Sigmoid colon (tissue), 7 donors: ENCODE results near the gene RGS17. TPM values are rescaled to one million over a fixed set of nuclear protein-coding genes. Genes with fewer than 3 reads are reported as not detected.

Source experiments
- DNase-seq: peaks from one replicate; pipeline ENCODE4 v3.0.0-alpha.2; 2019
- H3K27ac ChIP-seq, 4 donors: fragments of 200-600 bp; sonication (generic); one replicate each; pipeline ENCODE4 v1.5.1; 2016 to 2019; ENCODE audit warnings: mild to moderate bottlenecking in 1 of 4
- H3K27me3 ChIP-seq, 3 donors: fragments of 200-600 bp; sonication (generic); one replicate each; pipeline ENCODE4 v1.5.1; 2019; ENCODE audit warnings: mild to moderate bottlenecking in 1 of 3
- H3K36me3 ChIP-seq, 4 donors: fragments of 200-600 bp; sonication (generic); one replicate each; pipeline ENCODE4 v1.5.1; 2016 to 2019
- H3K4me1 ChIP-seq, 4 donors: fragments of 200-600 bp; sonication (generic); one replicate each; pipeline ENCODE4 v1.5.1; 2017 to 2019
- H3K4me3 ChIP-seq, 4 donors: fragments of 200-600 bp; sonication (generic); one replicate each; pipeline ENCODE4 v1.5.1; 2017 to 2019; ENCODE audit warnings: mild to moderate bottlenecking in 2 of 4, moderate library complexity in 1 of 4
- H3K9me3 ChIP-seq, 4 donors: fragments of 200-600 bp in 3 of 4; sonication (generic) in 3 of 4; one replicate each; pipeline versions ENCODE4 v1.5.1 to v1.6.1; 2013 to 2019
- EP300 ChIP-seq, 4 donors: sonication (generic); formaldehyde crosslinking; IDR thresholded peaks; one replicate each; pipeline ENCODE4 v1.6.1; 2017; ENCODE audit warnings: antibody characterized with exemption in 4 of 4
- POLR2A ChIP-seq, 2 donors: fragments of 450-650 bp; IDR thresholded peaks; one replicate each; pipeline ENCODE4 v1.6.1; 2016; ENCODE audit warnings: antibody characterized with exemption in 2 of 2, mild to moderate bottlenecking in 2 of 2, moderate library complexity in 2 of 2
- POLR2AphosphoS5 ChIP-seq, 4 donors: sonication (generic); formaldehyde crosslinking; IDR thresholded peaks; one replicate each; pipeline ENCODE4 v1.6.1; 2017; ENCODE audit warnings: antibody characterized with exemption in 4 of 4
- WGBS, 2 donors: extraction: QIAGEN DNeasy Blood & Tissue Kit; methylation state at CpG; one replicate each; pipeline ENCODE4 v1.1.7; 2013; 5-methylcytosine and 5-hydroxymethylcytosine counted together
- intact Hi-C: fragments of 100-400 bp; cut with DNase I; formaldehyde crosslinking; loops from one replicate; pipeline ENCODE4 v1.15.1; 2023
- polyA plus RNA-seq, 3 donors: library from polyadenylated mRNA; stranded (reverse); fragments of 200-250 nt; gene quantifications; one replicate each; pipeline ENCODE4 v1.2.3, GENCODE V29; 2013
- total RNA-seq, 4 donors: library from RNA; depleted of rRNA; stranded (reverse); fragments of >200 nt; gene quantifications; one replicate each; pipeline ENCODE4 v1.1.0, GENCODE V29; 2016
- TF ChIP-seq, protein P1 (sequence below), 4 experiments: fragments of 450-650 bp in 3 of 4; fragments of 200-600 bp in 1 of 4; IDR thresholded peaks; one replicate each; pipeline ENCODE4 v1.5.1; 2016 to 2019; ENCODE audit warnings: antibody characterized with exemption in 4 of 4, mild to moderate bottlenecking in 3 of 4, moderate library complexity in 2 of 4
- donor health status: healthy with polysubstance abuse.
- donor health status: Bipolar disorder and iron deficiency.
- donor health status: healthy.

RGS17 gene, protein sequence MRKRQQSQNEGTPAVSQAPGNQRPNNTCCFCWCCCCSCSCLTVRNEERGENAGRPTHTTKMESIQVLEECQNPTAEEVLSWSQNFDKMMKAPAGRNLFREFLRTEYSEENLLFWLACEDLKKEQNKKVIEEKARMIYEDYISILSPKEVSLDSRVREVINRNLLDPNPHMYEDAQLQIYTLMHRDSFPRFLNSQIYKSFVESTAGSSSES
- 1 to 10 TPM in 1 of 4 donors, under 1 TPM in 3; 0.16 to 2.8 (median 0.56) TPM for total RNA-seq
- polyA plus RNA-seq: under 1 TPM in 1 of 3 donors, not detected in 2; 0.17 TPM

DNA sequence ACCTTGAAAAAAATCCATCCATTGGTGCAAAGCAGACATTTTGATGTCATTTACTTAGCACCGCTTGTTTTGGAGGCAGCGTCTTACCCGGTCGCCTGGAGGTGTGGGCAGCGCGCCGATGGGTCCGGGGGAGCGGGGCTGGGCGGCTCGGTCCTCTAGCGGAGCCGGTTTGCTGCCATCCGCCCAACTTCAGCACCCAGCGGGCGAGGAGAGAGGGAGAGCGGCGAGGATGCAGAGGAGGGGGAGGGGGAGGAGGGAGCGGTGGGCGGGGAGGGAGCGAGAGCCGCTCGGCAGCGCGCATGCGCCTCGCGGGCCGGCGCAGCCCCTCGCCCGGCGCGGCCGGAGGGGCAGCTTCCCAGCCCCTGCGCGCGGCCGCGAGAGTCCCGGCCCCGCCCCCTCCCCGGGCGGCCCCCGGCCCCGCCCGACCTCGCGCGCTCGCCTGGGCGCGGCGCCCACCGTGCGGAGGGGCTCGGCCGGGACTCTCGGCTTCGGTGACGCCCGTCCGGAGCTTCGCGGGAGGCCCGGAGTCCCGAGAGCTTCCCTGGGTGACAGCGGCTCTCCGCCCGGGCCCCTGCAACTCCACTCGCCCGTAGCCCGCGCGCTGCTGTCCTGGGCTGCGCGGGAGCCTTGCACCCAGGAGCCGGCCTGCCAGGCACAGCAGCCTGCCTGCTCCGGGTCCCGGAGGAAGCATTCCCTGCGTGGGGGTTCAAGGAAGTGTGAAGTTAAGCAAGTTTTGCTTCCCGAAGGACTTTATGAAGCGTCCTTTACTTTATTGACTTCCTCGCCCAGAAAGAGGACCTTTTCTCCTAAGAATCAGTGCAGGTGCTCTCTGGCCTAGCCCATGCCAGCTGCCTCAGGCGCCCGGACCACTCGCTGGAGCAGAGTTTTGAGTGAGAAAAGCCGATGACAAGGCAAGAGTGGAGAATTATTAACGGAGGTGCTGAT lies at the start of gene RGS17:
Gene RGS17 (minus strand): TSS at position 246 of the 945 bp plus-strand sequence. CDS start 87,264 bp downstream, outside the sequence.
- peak within 1 kb of the TSS; percentile 38 to 70 (median 57) for H3K4me3 ChIP-seq
- H3K36me3 ChIP-seq: no peaks in the 10 kb centered on the region
- H3K9me3 ChIP-seq: no peaks in the 10 kb centered on the region
- TF ChIP-seq POLR2AphosphoS5 (IDR thresholded peaks at IDR 0.05): no peak
- peaks cover 0 to 22% (median 17%) of the 10 kb centered on the region in 4 donors for H3K4me1 ChIP-seq
- WGBS, 2 donors: 2 to 3% methylated on average over 88 to 89 of the region's 89 CpGs
- peak within 1 kb of the TSS; percentile 61 to 75 (median 70) for H3K27ac ChIP-seq
- intact Hi-C loops: no loop called here
- DNase-seq: peak; percentile 77
- H3K27me3 ChIP-seq: peaks cover 0 to 42% (median 19%) of the 10 kb centered on the region in 3 donors

DNA sequence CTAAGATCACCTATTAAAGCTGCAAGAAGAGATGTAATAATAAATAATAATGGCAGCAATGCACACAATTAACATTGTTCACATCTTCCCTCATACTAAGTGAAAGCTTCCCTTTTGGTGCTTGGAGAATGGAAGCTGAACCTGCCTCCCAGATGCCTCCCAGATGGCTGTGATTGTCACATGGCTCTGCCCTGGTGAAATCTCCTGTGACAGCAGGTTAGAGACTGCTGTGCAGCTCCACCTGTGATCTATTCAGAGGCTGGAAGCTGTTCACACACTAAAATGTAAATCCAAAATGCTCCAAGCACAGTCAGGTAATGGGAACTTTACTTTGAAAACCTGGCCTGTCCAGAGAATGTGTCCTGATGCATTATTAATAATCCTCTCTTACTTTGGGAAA lies 41.7 kb upstream of the RGS17 start:
- intact Hi-C loops: no loop called here
- H3K36me3 ChIP-seq: no peaks in the 10 kb centered on the region
- no peak for DNase-seq
- H3K9me3 ChIP-seq: no peaks in the 10 kb centered on the region
- TF ChIP-seq POLR2AphosphoS5 (IDR thresholded peaks at IDR 0.05) (no peak), EP300 (IDR thresholded peaks at IDR 0.05) (no peak), POLR2A (IDR thresholded peaks at IDR 0.05) (no peak)
- TF ChIP-seq, protein P1, sequence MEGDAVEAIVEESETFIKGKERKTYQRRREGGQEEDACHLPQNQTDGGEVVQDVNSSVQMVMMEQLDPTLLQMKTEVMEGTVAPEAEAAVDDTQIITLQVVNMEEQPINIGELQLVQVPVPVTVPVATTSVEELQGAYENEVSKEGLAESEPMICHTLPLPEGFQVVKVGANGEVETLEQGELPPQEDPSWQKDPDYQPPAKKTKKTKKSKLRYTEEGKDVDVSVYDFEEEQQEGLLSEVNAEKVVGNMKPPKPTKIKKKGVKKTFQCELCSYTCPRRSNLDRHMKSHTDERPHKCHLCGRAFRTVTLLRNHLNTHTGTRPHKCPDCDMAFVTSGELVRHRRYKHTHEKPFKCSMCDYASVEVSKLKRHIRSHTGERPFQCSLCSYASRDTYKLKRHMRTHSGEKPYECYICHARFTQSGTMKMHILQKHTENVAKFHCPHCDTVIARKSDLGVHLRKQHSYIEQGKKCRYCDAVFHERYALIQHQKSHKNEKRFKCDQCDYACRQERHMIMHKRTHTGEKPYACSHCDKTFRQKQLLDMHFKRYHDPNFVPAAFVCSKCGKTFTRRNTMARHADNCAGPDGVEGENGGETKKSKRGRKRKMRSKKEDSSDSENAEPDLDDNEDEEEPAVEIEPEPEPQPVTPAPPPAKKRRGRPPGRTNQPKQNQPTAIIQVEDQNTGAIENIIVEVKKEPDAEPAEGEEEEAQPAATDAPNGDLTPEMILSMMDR (IDR thresholded peaks at IDR 0.05): no peak
- H3K4me1 ChIP-seq: no peaks in the 10 kb centered on the region
- no peaks in the 10 kb centered on the region for H3K27me3 ChIP-seq
- H3K4me3 ChIP-seq: no peak overlapping the region
- no peak overlapping the region for H3K27ac ChIP-seq

DNA sequence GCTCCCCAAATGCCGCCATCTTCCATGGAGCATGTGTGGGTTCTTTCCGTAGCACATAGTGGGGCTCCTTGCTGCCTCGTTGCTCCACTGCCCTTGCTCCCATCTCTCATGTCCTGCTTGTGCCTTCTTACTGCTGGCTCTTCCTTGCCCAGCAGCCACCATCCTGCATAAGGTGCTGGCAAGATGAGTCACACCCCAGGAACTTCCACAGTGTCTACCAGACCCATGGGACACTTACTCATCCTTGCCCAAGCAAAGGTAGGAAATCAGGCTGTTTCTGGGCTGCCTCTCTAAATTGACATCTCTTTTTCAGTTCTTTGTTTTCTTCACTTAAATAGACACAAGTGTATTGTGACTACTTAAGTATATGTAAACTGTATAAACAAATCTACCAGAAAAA lies 39.4 kb upstream of the RGS17 start:
- Histone ChIP-seq H3K4me3 (no peak overlapping the region), H3K27me3 (no peaks in the 10 kb centered on the region), H3K36me3 (no peaks in the 10 kb centered on the region), H3K4me1 (no peaks in the 10 kb centered on the region), H3K9me3 (no peaks in the 10 kb centered on the region), H3K27ac (no peak overlapping the region)
- TF ChIP-seq POLR2AphosphoS5 (IDR thresholded peaks at IDR 0.05) (no peak), POLR2A (IDR thresholded peaks at IDR 0.05) (no peak), EP300 (IDR thresholded peaks at IDR 0.05) (no peak)
- TF ChIP-seq, protein P1 (IDR thresholded peaks at IDR 0.05): no peak
- intact Hi-C loops: no loop called here
- DNase-seq: no peak
- WGBS, 2 donors: 53 to 71% methylated on average over 3 of the region's 3 CpGs

DNA sequence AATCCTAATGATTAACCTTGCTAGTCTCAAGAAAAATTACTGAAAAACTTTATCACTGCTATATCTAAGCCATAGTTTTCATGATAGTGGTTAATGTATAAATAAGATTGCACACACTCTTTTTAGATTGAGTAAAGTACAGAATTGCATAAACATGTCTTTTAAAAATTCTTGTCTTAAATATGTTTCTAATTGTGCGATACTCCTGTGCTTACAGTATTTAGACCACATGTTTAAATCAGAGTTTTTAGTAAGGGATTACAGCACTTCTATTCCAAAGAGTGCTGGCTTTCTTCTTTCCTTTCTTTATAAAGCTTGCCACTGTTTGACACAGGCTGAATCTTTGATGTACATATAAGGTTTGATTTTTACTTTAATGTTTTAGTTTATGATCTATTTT lies 36.8 kb upstream of the RGS17 start:
- H3K9me3 ChIP-seq: no peaks in the 10 kb centered on the region
- no peaks in the 10 kb centered on the region for H3K4me1 ChIP-seq
- H3K36me3 ChIP-seq: no peaks in the 10 kb centered on the region
- no peak for TF ChIP-seq POLR2A (IDR thresholded peaks at IDR 0.05)
- WGBS, 2 donors: 83 to 88% methylated on average over 1 of the region's 1 CpG
- DNase-seq: no peak
- H3K4me3 ChIP-seq: no peak overlapping the region
- H3K27me3 ChIP-seq: no peaks in the 10 kb centered on the region
- no peak overlapping the region for H3K27ac ChIP-seq
- intact Hi-C loops: no loop called here

- H3K4me3 ChIP-seq: no peak overlapping the region
- 61 to 72% methylated on average over 9 of the region's 9 CpGs for WGBS, 2 donors
- no peaks in the 10 kb centered on the region for H3K4me1 ChIP-seq
- TF ChIP-seq POLR2A (IDR thresholded peaks at IDR 0.05): no peak
- TF ChIP-seq POLR2AphosphoS5 (IDR thresholded peaks at IDR 0.05): no peak
- TF ChIP-seq EP300 (IDR thresholded peaks at IDR 0.05): no peak
- TF ChIP-seq, protein P1 (IDR thresholded peaks at IDR 0.05): no peak
- no peaks in the 10 kb centered on the region for H3K9me3 ChIP-seq
- no peak for DNase-seq
- H3K27ac ChIP-seq: peak overlapping the region in 1 of 4 donors; percentile 10
- no peaks in the 10 kb centered on the region for H3K36me3 ChIP-seq
- no peaks in the 10 kb centered on the region for H3K27me3 ChIP-seq
- intact Hi-C loops: no loop called here
Observed at GRCh38 chr6:153167061-153167891, 36.2 kb upstream of the RGS17 start.
